Activated T-helper 2 cell treated with anti-CD3 and anti-CD28 coated beads, Interferon-gamma antibody, Interleukin-2, Interleukin-4, amounts not matched to agents 10 μg/mL and 5 μg/mL and 100 μg/mL, durations not matched to agents 14 hours and 24 hours and 36 hours (primary cell): ENCODE data around the gene SETD1B. TPM values are rescaled to one million over a fixed set of nuclear protein-coding genes. Genes with fewer than 3 reads are reported as not detected.
"Not testable (repeated sequence)": the region's sequence is repeated elsewhere in the genome, so short reads cannot be mapped to it uniquely, and the experiment has no call there.

Source experiments
- DNase-seq: peaks from one replicate; pipeline ENCODE4 v3.0.0; 2021; ENCODE audit warnings: low spot score
- H3K27ac Mint-ChIP-seq: one replicate; pipeline ENCODE4 v1.8.0; 2021; ENCODE audit warnings: mixed read lengths
- H3K27me3 Mint-ChIP-seq: one replicate; pipeline ENCODE4 v1.8.0; 2021; ENCODE audit warnings: low read depth, mixed read lengths
- H3K36me3 Mint-ChIP-seq: one replicate; pipeline ENCODE4 v1.8.0; 2021; ENCODE audit warnings: low read depth, mixed read lengths
- H3K4me1 Mint-ChIP-seq: one replicate; pipeline ENCODE4 v1.8.0; 2021; ENCODE audit warnings: low read depth, mixed read lengths
- H3K4me3 Mint-ChIP-seq: one replicate; pipeline ENCODE4 v1.8.0; 2021; ENCODE audit warnings: low read depth, mild to moderate bottlenecking, moderate library complexity, mixed read lengths
- H3K9me3 Mint-ChIP-seq: one replicate; pipeline ENCODE4 v1.8.0; 2021; ENCODE audit warnings: mixed read lengths
- intact Hi-C: fragments of 100-400 bp; cut with micrococcal nuclease; formaldehyde crosslinking; loops from one replicate; pipeline ENCODE4 v1.15.1; 2023
- total RNA-seq: library from RNA; stranded (reverse); gene quantifications from 2 replicates; pipeline ENCODE4 v1.2.3, GENCODE V29; 2022

Gene SETD1B
- total RNA-seq, 1 donor from 2014 or later, result 24.0 TPM

- Mint-ChIP-seq H3K9me3 (no peaks in the 10 kb centered on the region), H3K27me3 (no peaks in the 10 kb centered on the region), H3K36me3 (no peaks in the 10 kb centered on the region), H3K4me1 (no peaks in the 10 kb centered on the region), H3K4me3 (no peak overlapping the region), H3K27ac (no peak overlapping the region)
- intact Hi-C loops, result no loop called here
- DNase-seq, result no peak
Observed at GRCh38 chr12:121872546-121873215, 68.9 kb downstream of the SETD1B start.

DNA sequence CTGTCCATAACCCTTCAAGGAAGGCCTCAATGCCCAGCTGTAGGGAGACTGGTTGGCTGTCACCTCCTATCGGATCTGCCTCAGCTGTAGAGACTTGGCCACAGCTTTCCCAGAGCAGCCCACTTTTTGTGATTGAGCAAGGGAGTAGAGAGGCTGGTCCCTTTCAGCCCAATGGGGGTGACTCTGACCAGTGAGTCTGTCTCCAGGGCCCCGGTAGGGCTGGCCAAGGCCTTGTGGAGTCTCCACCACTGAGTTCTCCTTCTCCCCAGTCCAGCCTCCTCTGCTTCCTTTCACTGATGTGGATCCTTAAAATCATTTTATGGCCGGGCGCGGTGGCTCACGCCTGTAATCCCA lies 69.4 kb downstream of the SETD1B start:
- DNase-seq, result no peak
- H3K4me1 Mint-ChIP-seq, result no peaks in the 10 kb centered on the region
- intact Hi-C loops, result no loop called here
- H3K27me3 Mint-ChIP-seq, result no peaks in the 10 kb centered on the region
- H3K4me3 Mint-ChIP-seq, result no peak overlapping the region
- H3K27ac Mint-ChIP-seq, result no peak overlapping the region
- no peaks in the 10 kb centered on the region for H3K9me3 Mint-ChIP-seq
- no peaks in the 10 kb centered on the region for H3K36me3 Mint-ChIP-seq

- no peak for DNase-seq
- Mint-ChIP-seq H3K4me1 (no peaks in the 10 kb centered on the region), H3K9me3 (no peaks in the 10 kb centered on the region), H3K4me3 (no peak overlapping the region), H3K36me3 (no peaks in the 10 kb centered on the region), H3K27me3 (no peaks in the 10 kb centered on the region), H3K27ac (no peak overlapping the region)
- intact Hi-C loops, result no loop called here
Observed at GRCh38 chr12:121874071-121874470, 70.3 kb downstream of the SETD1B start.

DNA sequence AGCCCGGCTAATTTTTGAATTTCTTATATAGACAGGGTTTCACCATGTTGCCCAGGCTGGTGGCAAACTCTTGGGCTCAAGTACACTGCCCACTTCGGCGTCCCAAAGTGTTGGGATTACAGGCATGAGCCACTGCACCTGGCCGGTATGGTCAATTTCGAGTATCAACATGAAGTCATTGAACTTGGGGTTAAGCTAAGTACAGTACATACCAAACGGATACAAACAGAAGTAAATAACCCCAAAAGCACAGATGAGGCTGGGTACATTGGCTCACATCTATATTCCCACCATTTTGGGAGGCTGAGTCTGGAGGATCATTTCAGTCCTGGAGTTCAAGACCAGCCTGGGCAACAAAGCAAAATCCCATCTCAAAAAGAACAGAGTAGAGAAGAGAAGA lies 71.8 kb downstream of the SETD1B start:
- intact Hi-C loops, result no loop called here
- Mint-ChIP-seq H3K27me3 (no peaks in the 10 kb centered on the region), H3K9me3 (no peaks in the 10 kb centered on the region), H3K27ac (no peak overlapping the region), H3K4me1 (no peaks in the 10 kb centered on the region), H3K4me3 (no peak overlapping the region), H3K36me3 (no peaks in the 10 kb centered on the region)
- no peak for DNase-seq

DNA sequence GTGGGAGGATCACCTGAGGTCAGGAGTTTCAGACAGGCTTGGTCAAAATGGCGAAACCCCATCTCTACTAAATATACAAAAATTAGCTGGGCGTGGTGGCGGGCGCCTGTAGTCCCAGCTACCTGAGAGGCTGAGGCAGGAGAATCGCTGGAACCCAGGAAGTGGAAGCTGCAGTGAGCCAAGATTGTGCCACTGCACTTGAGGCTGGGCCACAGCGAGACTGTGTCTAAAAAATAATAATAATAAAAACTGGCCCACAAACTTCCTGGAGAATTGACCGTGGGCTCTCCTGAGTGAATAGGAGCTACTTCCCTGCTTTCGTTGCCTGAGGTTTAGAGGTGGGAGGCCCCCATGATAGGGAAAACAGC lies 72.3 kb downstream of the SETD1B start:
- intact Hi-C loops, DNase-seq, H3K9me3 Mint-ChIP-seq, H3K27me3 Mint-ChIP-seq, H3K4me1 Mint-ChIP-seq, H3K36me3 Mint-ChIP-seq, H3K4me3 Mint-ChIP-seq, H3K27ac Mint-ChIP-seq: not testable (repeated sequence)

Other genes with a start within 250 kb of the SETD1B start
- gene KDM2B, start 223.0 kb upstream of the SETD1B start, total RNA-seq, result 56.2 and 59.3 TPM in 2 replicates
- 47.6 and 52.6 TPM in 2 replicates for gene ORAI1, start 177.5 kb upstream of the SETD1B start, total RNA-seq
- 0.34 and 0.37 TPM in 2 replicates for gene MORN3, start 134.4 kb upstream of the SETD1B start, total RNA-seq
- gene TMEM120B, start 91.3 kb upstream of the SETD1B start, total RNA-seq, result 14.1 and 14.2 TPM in 2 replicates
- 115 and 119 TPM in 2 replicates for gene RHOF, start 10.3 kb upstream of the SETD1B start, total RNA-seq
- not detected in 2 replicates for gene HPD, start 54.9 kb downstream of the SETD1B start, total RNA-seq
- gene PSMD9, start 84.8 kb downstream of the SETD1B start, total RNA-seq, result 65.2 and 71.0 TPM in 2 replicates
- 0.80 and 0.82 TPM in 2 replicates for gene CFAP251, start 114.6 kb downstream of the SETD1B start, total RNA-seq
- gene BCL7A, start 217.9 kb downstream of the SETD1B start, total RNA-seq, result 11.4 and 12.5 TPM in 2 replicates